Neural cell (in vitro differentiated cells): ENCODE measurements around the gene RRBP1.

Source experiments
- EP300 ChIP-seq: fragments of 450-650 bp; conservative IDR thresholded peaks from 2 replicates; pipeline ENCODE4 v1.6.1; 2014; ENCODE audit warnings: antibody characterized with exemption, mild to moderate bottlenecking, moderate library complexity; ENCODE audit not compliant: poor library complexity, severe bottlenecking
- TF ChIP-seq, protein P1 (sequence below): fragments of 450-650 bp; IDR thresholded peaks from 2 replicates; pipeline ENCODE4 v1.5.1; 2014; ENCODE audit warnings: antibody characterized with exemption, mild to moderate bottlenecking, moderate library complexity; ENCODE audit not compliant: poor library complexity, severe bottlenecking

GRCh38 chr20:17681726-17682102, 328 bp downstream of the RRBP1 start:
- TF ChIP-seq, protein P1, sequence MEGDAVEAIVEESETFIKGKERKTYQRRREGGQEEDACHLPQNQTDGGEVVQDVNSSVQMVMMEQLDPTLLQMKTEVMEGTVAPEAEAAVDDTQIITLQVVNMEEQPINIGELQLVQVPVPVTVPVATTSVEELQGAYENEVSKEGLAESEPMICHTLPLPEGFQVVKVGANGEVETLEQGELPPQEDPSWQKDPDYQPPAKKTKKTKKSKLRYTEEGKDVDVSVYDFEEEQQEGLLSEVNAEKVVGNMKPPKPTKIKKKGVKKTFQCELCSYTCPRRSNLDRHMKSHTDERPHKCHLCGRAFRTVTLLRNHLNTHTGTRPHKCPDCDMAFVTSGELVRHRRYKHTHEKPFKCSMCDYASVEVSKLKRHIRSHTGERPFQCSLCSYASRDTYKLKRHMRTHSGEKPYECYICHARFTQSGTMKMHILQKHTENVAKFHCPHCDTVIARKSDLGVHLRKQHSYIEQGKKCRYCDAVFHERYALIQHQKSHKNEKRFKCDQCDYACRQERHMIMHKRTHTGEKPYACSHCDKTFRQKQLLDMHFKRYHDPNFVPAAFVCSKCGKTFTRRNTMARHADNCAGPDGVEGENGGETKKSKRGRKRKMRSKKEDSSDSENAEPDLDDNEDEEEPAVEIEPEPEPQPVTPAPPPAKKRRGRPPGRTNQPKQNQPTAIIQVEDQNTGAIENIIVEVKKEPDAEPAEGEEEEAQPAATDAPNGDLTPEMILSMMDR, result no peak
- TF ChIP-seq EP300, result no peak
